SK-N-SH (cell line): ENCODE data around the gene CYP2S1. TPM values are rescaled to one million over a fixed set of nuclear protein-coding genes. Genes with fewer than 3 reads are reported as not detected.
A peak's percentile ranks its signal among the peaks of the same experiment; 100 is the strongest.

Experiments used
- CTCF ChIP-seq: fragments of 200-600 bp; sonication (generic); IDR thresholded peaks from 2 replicates; pipeline ENCODE4 v1.6.1; 2017; ENCODE audit warnings: antibody characterized with exemption, mild to moderate bottlenecking, moderate library complexity
- ELF1 ChIP-seq: IDR thresholded peaks from 2 replicates; pipeline ENCODE4 v1.4.0; 2012
- EP300 ChIP-seq, 2 experiments: IDR thresholded peaks; 2 replicates each; pipeline versions ENCODE4 v1.4.0 to v1.6.1; 2012; ENCODE audit warnings: borderline replicate concordance in 1 of 2, low read depth in 1 of 2, low read length in 1 of 2
- EZH2phosphoT487 ChIP-seq: fragments of 200-600 bp; sonication (generic); IDR thresholded peaks from 2 replicates; pipeline ENCODE4 v1.6.1; 2017; ENCODE audit warnings: low read depth, mixed run types, mild to moderate bottlenecking, antibody characterized with exemption, moderate library complexity, borderline replicate concordance
- FOSL2 ChIP-seq: IDR thresholded peaks from 2 replicates; pipeline ENCODE4 v1.4.0; 2012; ENCODE audit warnings: low read depth, mild to moderate bottlenecking, moderate library complexity, borderline replicate concordance
- FOXJ3 ChIP-seq: sonication (generic); formaldehyde crosslinking; IDR thresholded peaks from 2 replicates; pipeline ENCODE4 v1.5.1; 2020; ENCODE audit warnings: mild to moderate bottlenecking, missing genetic modification reagents
- FOXM1 ChIP-seq: IDR thresholded peaks from 2 replicates; pipeline ENCODE4 v1.4.0; 2012; ENCODE audit warnings: low read depth, mild to moderate bottlenecking
- GATA2 ChIP-seq: sonication (generic); formaldehyde crosslinking; IDR thresholded peaks from 2 replicates; pipeline ENCODE4 v1.5.0; 2020; ENCODE audit warnings: mild to moderate bottlenecking, missing genetic modification reagents
- IRF3 ChIP-seq: fragments of 150-350 bp; IDR thresholded peaks from 2 replicates; pipeline ENCODE4 v1.6.1; 2016; ENCODE audit warnings: mild to moderate bottlenecking, low read depth, low read length
- MEF2A ChIP-seq: IDR thresholded peaks from 2 replicates; pipeline ENCODE4 v1.4.0; 2012; ENCODE audit warnings: low read depth, borderline replicate concordance
- MXI1 ChIP-seq: IDR thresholded peaks from 2 replicates; pipeline ENCODE4 v1.6.1; 2012; ENCODE audit warnings: mild to moderate bottlenecking, low read depth, low read length, improper control_type of control experiment
- RCOR1 ChIP-seq: fragments of 150-350 bp; IDR thresholded peaks from 2 replicates; pipeline ENCODE4 v1.6.1; 2017; ENCODE audit warnings: antibody characterized with exemption, low read length
- RFX5 ChIP-seq: IDR thresholded peaks from 2 replicates; pipeline ENCODE4 v1.6.1; 2012; ENCODE audit warnings: mild to moderate bottlenecking, improper control_type of control experiment, low read length
- RXRA ChIP-seq: IDR thresholded peaks from 2 replicates; pipeline ENCODE4 v1.4.0; 2012; ENCODE audit warnings: low read depth, mild to moderate bottlenecking, borderline replicate concordance
- SMC3 ChIP-seq: IDR thresholded peaks from 2 replicates; pipeline ENCODE4 v1.6.1; 2012; ENCODE audit warnings: low read depth, low read length, improper control_type of control experiment
- TCF12 ChIP-seq: IDR thresholded peaks from 2 replicates; pipeline ENCODE4 v1.4.0; 2012
- TEAD4 ChIP-seq: IDR thresholded peaks from 2 replicates; pipeline ENCODE4 v1.4.0; 2012; ENCODE audit warnings: mild to moderate bottlenecking, borderline replicate concordance; ENCODE audit not compliant: insufficient read depth
- polyA plus RNA-seq, 3 experiments: library from polyadenylated mRNA; depleted of rRNA; stranded (reverse); fragments of >200 nt; gene quantifications; 2 replicates each; pipeline ENCODE4 v1.2.3, GENCODE V29; 2012
- TF ChIP-seq, protein P1 (sequence below): IDR thresholded peaks from 2 replicates; pipeline ENCODE4 v1.4.0; 2012; ENCODE audit warnings: low read depth, borderline replicate concordance
- TF ChIP-seq, protein P2 (sequence below): IDR thresholded peaks from 2 replicates; pipeline ENCODE4 v1.4.0; 2012; ENCODE audit warnings: low read depth, borderline replicate concordance
- TF ChIP-seq, protein P3 (sequence below): IDR thresholded peaks from 2 replicates; pipeline ENCODE4 v1.4.0; 2012; ENCODE audit warnings: low read depth
- TF ChIP-seq, protein P4 (sequence below): fragments of 150-350 bp; IDR thresholded peaks from 2 replicates; pipeline ENCODE4 v1.6.1; 2017; ENCODE audit warnings: antibody characterized with exemption, low read length, low read depth, borderline replicate concordance

Gene CYP2S1
- polyA plus RNA-seq, 1 of the 3 experiments (the other 2 are of a cell fraction) = 0.67 TPM

- TF ChIP-seq, protein P1, sequence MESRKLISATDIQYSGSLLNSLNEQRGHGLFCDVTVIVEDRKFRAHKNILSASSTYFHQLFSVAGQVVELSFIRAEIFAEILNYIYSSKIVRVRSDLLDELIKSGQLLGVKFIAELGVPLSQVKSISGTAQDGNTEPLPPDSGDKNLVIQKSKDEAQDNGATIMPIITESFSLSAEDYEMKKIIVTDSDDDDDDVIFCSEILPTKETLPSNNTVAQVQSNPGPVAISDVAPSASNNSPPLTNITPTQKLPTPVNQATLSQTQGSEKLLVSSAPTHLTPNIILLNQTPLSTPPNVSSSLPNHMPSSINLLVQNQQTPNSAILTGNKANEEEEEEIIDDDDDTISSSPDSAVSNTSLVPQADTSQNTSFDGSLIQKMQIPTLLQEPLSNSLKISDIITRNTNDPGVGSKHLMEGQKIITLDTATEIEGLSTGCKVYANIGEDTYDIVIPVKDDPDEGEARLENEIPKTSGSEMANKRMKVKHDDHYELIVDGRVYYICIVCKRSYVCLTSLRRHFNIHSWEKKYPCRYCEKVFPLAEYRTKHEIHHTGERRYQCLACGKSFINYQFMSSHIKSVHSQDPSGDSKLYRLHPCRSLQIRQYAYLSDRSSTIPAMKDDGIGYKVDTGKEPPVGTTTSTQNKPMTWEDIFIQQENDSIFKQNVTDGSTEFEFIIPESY = no peak
- TF ChIP-seq TCF12 = peak; percentile 61
- no peak for TF ChIP-seq GATA2 (CRISPR knock-in tag)
- peak; percentile 77; the same call in 1 of the 2 replicates for TF ChIP-seq FOXM1
- TF ChIP-seq ELF1 = no peak
- peak; percentile 86; the same call in 1 of the 2 replicates for TF ChIP-seq RXRA
- TF ChIP-seq EZH2phosphoT487 = no peak
- no peak for TF ChIP-seq RCOR1
- TF ChIP-seq MEF2A = no peak; the same call in 1 of the 2 replicates
- no peak for TF ChIP-seq SMC3
- TF ChIP-seq MXI1 = no peak
- TF ChIP-seq, protein P2, sequence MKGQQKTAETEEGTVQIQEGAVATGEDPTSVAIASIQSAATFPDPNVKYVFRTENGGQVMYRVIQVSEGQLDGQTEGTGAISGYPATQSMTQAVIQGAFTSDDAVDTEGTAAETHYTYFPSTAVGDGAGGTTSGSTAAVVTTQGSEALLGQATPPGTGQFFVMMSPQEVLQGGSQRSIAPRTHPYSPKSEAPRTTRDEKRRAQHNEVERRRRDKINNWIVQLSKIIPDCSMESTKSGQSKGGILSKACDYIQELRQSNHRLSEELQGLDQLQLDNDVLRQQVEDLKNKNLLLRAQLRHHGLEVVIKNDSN = no peak; the same call in 1 of the 2 replicates
- TF ChIP-seq, protein P3, sequence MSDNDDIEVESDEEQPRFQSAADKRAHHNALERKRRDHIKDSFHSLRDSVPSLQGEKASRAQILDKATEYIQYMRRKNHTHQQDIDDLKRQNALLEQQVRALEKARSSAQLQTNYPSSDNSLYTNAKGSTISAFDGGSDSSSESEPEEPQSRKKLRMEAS = peak; percentile 83
- TF ChIP-seq FOXJ3 (CRISPR knock-in tag) = no peak
- TF ChIP-seq CTCF = no peak
- TF ChIP-seq FOSL2 = peak; percentile 80
- TF ChIP-seq EP300 (IDR thresholded peaks at IDR 0.05; ENCODE audit: borderline replicate concordance in 1 of 2, low read depth in 1 of 2, low read length in 1 of 2) = peak in 1 of 2 experiments; percentile 89; a peak in 2 of 4 replicates
- peak; percentile 93 for TF ChIP-seq TEAD4
- TF ChIP-seq, protein P4, sequence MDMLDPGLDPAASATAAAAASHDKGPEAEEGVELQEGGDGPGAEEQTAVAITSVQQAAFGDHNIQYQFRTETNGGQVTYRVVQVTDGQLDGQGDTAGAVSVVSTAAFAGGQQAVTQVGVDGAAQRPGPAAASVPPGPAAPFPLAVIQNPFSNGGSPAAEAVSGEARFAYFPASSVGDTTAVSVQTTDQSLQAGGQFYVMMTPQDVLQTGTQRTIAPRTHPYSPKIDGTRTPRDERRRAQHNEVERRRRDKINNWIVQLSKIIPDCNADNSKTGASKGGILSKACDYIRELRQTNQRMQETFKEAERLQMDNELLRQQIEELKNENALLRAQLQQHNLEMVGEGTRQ = no peak
- no peak for TF ChIP-seq IRF3
- no peak for TF ChIP-seq RFX5
- TF ChIP-seq, all 33 proteins: peak for 12
These were observed 33.2 kb downstream of the CYP2S1 start (continued) for GRCh38 chr19:41226053-41226873.
